HG03139 (cell line): ENCODE results near the gene TRIM17.

Experiments used
- ATAC-seq: cut with Tn5 transposase; IDR thresholded peaks from one replicate; pipeline ENCODE4 v1.9.1; 2021; ENCODE audit not compliant: unreplicated experiment

The TRIM17 gene

DNA sequence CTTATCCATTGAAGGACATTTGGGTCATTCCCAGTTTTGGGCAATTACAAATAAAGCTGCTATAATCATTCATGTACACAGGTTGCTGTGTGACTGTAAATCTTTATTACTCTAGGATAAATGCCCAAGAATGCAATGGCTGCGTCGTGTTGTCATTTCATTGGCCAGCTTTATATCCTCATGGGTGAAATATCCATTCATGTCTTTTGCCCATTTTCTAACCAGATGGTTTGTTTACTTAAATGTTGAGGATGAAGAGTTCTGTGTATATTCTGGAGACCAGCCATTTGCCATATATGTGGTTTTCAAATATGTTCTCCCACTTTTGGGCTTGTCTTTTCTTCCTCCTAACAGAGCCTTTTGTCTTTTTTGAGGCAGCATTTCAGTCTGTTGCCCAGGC, 35.3 kb downstream of the TRIM17 start:
- ATAC-seq = no peak

DNA sequence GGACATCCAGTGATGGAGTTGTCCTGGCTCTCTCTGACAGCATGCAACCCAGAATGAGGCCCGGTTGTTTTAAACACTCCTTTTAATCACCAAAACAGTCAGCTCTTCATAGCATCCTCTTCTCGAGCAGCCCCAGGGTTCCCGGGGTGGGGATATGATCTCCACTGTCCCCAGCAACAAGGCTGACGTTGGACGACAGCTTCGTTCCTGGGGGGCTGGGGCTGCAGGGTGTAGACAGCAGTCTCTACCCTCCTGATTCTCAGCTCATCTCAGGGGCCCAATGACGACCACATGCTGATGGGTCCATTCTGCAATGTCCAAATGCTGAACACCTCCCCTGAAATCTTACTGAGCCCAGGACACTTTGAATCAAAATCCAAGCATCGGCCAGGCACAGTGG, 37.0 kb downstream of the TRIM17 start:
- no peak for ATAC-seq

DNA sequence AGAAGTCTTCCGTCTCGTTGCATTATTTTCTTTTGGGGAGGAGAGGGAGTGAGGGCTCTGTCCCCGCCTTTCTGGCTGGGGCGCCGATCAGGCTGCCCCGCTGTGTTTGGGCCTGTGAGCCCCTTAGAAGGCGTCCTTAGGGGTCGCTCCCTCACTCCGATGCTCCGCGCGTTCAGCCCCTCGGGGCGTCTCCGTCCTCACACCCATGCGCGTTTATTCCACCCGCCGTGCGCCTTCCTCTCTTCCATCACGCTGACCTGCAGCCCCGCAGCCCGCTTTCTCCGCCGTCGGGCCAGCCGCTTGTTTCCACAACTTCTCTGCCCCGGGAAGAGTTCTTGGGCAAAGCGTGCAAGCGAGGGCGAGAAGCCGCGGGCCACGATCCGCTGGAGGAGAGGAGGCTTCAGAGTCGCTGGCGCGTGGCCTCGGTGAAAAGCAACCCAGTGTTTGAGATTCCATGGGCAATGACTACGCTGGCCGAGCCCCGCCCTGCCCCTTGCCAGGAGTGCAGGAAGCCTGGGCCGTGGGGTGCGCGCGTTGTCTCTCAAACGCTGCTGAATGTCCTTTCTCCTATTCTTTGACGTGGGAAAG, 37.7 kb downstream of the TRIM17 start:
- no peak for ATAC-seq

DNA sequence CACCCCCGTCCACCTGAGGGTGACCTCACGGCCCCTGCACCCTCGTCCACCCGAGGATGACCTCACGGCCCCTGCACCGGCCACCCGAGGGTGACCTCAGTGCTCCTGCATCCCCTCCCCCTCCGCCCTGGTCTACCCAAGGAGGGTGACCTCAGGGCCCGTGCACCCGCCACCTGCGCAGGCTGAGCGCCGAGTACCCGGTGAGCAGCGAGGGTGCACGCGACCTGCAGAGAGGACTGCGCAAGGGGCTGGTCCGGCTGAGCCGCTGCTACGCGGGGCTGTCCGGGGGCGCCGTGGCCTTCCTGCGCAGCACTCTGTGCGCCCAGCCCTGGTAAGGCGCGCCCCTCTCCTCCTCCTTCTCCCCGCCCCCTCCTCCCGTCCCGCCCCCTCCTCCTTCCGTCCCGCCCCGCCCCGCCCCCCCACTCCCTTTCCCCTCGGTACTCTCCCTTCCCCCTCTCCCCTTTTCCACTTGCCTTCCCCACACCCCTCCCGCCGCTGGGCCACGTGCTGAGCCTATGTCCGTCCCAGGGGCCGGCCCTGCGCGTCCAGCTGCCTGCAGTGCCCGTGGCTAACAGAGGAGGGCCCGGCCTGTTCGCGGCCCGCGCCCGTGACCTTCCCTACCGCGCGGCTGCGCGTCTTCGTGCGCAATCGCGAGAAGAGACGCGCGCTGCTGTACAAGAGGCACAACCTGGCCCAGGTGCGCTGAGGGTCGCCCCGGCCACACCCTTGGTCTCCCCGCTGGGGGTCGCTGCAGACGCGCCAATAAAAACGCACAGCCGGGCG, 38.4 kb downstream of the TRIM17 start:
- ATAC-seq = no peak

DNA sequence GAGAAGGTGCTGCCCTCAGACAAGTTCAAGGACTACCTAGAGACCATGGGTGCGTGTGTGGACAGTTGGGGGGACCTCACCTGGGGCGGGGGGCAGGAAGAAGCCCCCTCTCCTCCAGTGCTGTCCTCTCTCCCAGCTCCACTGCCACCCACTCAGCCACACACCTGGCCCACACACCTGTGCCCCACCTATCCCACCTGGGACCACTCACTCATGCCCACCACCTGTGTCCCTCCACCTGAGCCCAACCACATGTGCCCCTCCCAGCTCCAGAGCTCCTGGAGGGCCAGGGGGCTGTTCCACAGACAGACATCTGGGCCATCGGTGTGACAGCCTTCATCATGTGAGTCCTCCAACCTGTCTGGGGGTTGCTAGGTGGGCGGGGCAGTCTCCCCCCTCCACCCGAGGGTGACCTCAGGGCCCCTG, 39.0 kb downstream of the TRIM17 start:
- ATAC-seq = no peak

DNA sequence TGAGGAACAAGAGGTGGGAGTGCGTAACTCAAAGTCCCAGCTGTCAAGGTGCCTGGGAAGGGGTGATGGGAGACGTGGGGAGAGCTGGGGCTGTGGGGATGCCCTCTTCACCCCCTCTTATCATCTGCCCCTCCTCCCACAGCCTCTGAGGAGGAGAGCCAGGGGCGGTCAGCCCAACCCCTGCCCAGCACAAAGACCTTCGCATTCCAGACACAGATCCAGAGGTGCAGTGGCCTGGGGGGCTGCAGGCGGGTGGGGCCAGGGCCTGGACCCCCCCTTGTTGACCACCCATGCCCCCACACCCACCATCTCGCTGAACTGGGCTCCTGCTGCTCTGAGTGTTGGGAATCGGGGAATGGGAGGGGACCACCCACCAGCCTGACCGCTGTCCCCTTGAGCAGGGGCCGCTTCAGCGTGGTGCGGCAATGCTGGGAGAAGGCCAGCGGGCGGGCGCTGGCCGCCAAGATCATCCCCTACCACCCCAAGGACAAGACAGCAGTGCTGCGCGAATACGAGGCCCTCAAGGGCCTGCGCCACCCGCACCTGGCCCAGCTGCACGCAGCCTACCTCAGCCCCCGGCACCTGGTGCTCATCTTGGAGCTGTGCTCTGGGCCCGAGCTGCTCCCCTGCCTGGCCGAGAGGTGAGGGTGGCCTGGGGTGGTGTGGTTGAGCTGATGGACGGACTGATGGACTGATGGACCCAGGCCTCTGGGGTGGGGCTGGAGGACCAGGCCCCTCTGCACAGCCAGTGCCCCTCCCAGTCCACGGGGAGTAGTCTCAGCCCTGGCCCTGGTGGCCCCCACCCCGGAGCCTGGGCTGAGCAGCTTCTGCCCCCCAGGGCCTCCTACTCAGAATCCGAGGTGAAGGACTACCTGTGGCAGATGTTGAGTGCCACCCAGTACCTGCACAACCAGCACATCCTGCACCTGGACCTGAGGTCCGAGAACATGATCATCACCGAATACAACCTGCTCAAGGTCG, 39.7 kb downstream of the TRIM17 start:
- no peak for ATAC-seq

DNA sequence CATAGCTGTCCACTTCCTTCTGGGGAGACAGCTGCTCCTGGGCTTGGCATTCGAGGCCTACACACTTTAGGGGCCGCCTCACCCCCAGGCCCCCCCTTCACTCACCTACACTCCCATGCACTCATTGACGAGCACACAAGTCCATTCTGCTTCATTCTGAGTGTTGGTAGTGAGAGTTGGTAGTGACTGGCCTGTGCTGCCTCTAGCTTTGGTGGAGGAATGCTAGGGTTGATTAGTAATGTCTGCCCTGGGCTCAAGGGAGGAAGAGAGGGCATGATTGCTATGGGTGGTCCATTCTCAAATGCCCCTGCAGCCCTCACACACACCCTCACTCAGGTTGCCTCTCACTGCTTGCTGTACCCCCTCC, 40.4 kb downstream of the TRIM17 start:
- ATAC-seq = no peak

DNA sequence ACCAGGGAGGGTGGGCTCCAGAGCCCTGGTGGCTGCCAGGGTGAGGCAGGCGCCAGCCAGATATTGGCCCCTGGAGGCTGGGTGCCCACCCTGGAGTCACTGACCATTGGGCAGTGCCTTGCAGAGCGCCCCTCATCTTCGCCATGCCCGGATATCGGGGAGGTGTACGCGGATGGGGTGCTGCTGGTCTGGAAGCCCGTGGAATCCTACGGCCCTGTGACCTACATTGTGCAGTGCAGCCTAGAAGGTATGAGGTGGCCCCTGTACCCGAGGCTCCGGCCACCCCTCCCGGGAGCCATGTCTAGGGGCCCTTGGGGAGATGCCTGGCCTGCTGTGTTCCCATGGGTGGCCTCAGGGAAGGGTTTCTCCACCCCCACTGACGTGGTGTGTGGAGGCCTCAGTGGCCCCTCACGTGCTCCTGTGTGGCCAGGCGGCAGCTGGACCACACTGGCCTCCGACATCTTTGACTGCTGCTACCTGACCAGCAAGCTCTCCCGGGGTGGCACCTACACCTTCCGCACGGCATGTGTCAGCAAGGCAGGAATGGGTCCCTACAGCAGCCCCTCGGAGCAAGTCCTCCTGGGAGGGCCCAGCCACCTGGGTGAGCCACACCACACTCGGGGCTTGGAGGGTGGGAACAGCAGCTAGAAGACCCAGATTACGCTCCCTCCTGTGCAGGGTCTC, 40.9 kb downstream of the TRIM17 start:
- no peak for ATAC-seq

DNA sequence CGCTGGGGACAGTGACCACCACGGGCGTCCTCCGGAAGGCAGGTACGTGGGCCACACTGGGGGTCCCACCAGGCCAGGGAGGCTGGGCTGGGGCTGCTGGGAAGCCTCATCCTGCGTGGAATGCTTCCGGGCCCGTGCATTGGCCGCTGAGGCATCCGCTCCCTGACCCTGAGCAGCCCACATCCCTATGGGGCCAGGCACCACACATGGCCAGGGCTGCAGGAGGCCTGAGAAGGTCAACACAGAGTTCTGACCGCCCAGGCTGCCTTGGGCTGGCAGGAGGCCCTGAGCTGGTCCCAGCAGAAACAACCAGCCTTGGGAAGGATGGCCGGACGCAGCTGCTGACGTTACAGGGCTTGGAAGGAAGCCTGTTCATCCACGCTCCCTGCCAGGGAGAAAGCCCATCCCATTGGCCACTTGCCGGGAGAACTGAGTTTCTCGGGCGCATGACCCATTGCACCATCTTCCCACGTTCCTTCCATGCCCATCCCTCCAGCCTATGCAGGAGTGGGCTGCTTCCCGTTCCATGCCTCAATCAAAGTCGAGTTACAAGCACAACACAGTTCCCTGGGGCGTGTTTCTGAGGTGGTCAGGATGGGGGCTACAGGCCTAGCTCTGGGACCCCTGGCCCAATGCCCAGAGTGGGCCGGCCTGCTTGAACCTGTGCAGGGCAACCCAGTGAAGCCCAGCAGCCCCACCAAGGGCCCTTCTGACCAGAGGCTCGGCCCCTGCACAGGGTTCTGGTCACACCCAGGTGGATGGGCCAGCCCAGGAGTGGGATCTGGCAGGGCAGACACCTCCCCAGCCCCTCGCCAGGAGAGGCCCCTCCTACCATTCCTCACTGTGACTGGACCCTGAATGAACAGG, 41.7 kb downstream of the TRIM17 start:
- no peak for ATAC-seq

DNA sequence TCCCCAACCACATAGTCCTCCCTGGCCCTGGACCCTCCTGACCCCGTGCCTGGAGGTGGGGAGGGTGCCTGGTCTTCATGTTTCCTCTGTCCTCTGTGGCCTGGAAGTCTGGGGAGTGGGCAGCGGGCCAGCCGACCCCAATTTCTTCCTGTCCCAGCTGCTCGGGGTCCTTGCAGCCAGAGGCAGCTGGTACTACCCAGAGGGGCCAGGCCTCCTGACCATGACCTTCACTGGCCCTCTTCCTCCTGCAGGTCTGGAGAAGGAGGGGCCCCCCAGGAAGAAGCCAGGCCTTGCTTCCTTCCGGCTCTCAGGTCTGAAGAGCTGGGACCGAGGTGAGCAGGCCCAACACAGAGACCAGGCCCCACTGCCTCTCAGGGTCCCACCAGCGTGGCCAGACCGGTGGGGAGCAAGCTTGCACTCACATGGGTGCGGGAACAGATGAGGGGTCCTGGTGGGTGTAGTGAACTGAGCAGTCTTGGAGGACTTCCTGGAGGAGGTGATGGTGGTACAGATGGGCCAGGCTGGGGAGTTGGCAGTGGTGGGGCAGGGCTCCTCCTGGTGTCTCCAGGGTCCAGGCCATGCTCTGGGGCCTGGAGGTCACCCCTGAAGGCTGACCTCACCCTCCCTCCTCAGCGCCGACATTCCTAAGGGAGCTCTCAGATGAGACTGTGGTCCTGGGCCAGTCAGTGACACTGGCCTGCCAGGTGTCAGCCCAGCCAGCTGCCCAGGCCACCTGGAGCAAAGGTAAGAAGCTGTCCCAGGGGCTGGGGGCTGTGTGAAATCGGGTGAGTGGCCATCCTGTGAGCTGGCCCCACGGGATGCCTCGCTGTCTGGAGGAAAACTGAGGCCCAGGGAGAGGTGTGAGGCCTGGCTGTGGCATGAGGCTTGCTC, 42.7 kb downstream of the TRIM17 start:
- ATAC-seq = no peak

DNA sequence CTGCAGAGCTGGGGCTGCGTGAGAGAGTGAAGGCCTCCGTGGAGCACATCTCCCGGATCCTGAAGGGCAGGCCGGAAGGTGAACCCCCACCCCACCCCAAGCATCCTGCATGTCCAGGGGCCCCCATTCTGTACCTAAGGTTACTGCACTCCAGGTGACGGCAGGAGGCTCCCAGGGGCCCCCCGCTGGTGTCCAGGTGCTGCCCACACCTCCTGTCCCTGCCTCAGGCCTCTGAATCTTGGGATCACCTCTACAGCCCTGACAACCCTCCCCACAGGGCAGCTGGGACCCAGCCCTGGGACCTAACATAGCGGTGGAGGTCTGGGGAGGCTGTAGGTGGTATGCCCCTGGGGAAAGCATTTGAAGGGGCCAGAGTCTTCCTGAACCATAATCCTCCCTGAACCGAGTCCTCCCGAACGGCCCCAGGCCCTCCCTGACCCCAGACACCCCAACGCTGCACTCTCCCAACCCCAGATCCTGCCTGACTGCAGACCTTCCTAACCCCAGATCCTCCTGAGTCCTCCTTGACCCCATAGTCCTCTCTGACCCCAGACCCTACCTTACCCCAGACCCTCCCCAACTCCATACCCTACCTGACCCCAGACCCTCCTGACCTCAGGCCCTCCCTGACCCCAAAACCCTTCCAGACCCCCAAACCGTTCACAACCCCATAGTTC, 43.5 kb downstream of the TRIM17 start:
- no peak for ATAC-seq

DNA sequence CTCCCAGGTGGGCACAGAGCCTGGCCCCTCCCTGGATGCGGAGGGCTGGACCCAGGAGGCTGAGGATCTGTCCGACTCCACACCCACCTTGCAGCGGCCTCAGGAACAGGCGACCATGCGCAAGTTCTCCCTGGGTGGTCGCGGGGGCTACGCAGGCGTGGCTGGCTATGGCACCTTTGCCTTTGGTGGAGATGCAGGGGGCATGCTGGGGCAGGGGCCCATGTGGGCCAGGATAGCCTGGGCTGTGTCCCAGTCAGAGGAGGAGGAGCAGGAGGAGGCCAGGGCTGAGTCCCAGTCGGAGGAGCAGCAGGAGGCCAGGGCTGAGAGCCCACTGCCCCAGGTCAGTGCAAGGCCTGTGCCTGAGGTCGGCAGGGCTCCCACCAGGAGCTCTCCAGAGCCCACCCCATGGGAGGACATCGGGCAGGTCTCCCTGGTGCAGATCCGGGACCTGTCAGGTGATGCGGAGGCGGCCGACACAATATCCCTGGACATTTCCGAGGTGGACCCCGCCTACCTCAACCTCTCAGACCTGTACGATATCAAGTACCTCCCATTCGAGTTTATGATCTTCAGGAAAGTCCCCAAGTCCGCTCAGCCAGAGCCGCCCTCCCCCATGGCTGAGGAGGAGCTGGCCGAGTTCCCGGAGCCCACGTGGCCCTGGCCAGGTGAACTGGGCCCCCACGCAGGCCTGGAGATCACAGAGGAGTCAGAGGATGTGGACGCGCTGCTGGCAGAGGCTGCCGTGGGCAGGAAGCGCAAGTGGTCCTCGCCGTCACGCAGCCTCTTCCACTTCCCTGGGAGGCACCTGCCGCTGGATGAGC, 44.3 kb downstream of the TRIM17 start:
- ATAC-seq = no peak

DNA sequence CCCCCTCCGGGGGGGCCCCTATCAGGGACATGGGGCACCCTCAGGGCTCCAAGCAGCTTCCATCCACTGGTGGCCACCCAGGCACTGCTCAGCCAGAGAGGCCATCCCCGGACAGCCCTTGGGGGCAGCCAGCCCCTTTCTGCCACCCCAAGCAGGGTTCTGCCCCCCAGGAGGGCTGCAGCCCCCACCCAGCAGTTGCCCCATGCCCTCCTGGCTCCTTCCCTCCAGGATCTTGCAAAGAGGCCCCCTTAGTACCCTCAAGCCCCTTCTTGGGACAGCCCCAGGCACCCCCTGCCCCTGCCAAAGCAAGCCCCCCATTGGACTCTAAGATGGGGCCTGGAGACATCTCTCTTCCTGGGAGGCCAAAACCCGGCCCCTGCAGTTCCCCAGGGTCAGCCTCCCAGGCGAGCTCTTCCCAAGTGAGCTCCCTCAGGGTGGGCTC, 44.9 kb downstream of the TRIM17 start:
- no peak for ATAC-seq

DNA sequence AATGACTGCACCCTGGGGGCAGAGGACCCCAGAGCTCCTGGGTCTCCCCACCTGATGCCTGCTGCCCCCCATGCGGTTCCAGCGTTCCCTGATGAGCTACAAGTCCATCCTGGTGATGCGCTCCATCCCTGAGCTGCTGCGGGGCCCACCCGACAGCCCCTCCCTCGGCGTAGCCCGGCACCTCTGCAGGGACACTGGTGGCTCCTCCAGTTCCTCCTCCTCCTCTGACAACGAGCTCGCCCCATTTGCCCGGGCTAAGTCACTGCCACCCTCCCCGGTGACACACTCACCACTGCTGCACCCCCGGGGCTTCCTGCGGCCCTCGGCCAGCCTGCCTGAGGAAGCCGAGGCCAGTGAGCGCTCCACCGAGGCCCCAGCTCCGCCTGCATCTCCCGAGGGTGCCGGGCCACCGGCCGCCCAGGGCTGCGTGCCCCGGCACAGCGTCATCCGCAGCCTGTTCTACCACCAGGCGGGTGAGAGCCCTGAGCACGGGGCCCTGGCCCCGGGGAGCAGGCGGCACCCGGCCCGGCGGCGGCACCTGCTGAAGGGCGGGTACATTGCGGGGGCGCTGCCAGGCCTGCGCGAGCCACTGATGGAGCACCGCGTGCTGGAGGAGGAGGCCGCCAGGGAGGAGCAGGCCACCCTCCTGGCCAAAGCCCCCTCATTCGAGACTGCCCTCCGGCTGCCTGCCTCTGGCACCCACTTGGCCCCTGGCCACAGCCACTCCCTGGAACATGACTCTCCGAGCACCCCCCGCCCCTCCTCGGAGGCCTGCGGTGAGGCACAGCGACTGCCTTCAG, 45.5 kb downstream of the TRIM17 start:
- ATAC-seq = no peak

DNA sequence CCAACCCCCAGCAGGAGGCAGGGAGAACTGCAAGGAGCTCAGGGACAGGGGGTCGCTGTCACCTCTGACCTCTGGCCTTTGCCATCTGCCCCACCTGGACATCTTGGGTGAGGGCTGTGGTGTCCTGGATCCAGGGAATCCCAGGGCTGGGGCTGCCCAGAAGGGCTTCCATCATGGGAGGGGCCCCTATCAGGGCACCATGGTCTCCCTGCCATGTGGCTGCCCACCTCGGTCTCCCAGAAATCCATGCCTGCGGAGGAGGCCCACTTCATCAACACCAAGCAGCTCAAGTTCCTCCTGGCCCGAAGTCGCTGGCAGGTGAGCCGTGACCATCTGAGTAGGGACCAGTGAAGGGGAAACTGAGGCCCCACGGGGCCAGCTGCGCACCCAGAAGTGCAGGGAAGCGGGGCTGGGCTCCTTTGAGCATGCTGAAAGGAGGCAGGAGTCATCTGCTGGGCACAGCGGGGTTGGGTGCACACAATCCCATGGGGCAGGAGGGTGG, 46.2 kb downstream of the TRIM17 start:
- no peak for ATAC-seq

DNA sequence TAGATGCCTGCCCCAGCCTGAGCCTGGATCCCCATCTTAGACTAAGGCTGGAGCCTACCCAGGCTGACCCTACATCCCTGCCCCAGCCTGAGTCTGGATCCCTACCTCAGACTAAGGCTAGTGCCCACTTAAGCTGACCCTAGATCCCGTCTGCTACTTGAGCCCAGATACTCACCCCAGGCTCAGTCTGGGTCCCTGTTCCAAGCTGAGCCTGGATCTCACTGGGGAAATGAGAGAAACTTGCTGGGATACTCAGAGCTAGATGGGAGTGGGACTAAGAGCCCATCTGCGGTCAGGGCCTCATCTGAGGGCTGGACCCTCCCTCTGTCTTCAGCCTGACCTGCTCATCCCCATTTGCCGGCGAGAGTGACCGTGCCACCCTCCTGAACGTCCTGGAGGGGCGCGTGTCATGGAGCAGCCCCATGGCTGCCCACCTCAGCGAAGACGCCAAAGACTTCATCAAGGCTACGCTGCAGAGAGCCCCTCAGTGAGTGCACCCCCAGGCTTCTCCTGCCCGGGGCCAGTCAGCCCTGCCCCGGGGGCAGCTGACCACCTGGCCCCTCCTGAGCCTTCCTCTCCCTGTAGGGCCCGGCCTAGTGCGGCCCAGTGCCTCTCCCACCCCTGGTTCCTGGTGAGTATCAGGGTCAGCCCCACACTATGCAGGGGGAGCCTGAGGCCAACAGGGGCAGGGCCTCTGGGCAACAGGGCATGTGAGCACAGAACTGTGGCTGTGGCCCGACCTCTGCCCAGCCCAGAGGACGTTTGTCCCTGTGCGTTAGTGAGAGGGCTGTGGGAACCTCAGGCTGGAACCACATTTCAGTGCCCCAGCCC, 46.8 kb downstream of the TRIM17 start:
- no peak for ATAC-seq
